OCI-LY7 (cell line): ENCODE results near the gene IQGAP3.

Source experiments
- EZH2phosphoT487 ChIP-seq: fragments of 200-600 bp; sonication (generic); IDR thresholded peaks from 2 replicates; pipeline ENCODE4 v1.6.1; 2018; ENCODE audit warnings: low read depth, borderline replicate concordance, mild to moderate bottlenecking, mixed run types, antibody characterized with exemption, low read length, moderate library complexity, mixed read lengths
- TF ChIP-seq, protein P1 (sequence below): fragments of 200-600 bp; sonication (generic); conservative IDR thresholded peaks from 2 replicates; pipeline ENCODE4 v1.5.1; 2014; ENCODE audit warnings: mild to moderate bottlenecking, antibody characterized with exemption, low read length, moderate library complexity, mixed read lengths

DNA sequence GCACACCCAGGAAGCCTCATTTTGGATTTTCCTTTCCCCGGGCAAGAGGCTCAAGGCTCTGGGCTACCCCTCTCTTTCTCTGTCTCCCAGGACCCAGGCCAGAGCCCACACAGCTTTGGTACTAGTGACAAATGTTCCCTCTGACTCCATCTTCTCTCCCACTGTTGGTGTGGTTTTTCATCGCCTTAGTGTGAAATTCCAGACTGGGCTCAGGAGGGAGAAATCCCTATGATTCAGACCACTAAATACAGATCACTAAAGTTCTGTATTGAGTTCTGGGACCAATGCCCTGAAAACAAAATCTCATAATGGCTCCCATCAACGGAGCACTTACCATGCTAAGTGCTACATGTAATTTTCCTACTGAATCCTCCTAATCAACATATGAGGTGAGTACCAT, 26.1 kb downstream of the IQGAP3 start:
- TF ChIP-seq, protein P1, sequence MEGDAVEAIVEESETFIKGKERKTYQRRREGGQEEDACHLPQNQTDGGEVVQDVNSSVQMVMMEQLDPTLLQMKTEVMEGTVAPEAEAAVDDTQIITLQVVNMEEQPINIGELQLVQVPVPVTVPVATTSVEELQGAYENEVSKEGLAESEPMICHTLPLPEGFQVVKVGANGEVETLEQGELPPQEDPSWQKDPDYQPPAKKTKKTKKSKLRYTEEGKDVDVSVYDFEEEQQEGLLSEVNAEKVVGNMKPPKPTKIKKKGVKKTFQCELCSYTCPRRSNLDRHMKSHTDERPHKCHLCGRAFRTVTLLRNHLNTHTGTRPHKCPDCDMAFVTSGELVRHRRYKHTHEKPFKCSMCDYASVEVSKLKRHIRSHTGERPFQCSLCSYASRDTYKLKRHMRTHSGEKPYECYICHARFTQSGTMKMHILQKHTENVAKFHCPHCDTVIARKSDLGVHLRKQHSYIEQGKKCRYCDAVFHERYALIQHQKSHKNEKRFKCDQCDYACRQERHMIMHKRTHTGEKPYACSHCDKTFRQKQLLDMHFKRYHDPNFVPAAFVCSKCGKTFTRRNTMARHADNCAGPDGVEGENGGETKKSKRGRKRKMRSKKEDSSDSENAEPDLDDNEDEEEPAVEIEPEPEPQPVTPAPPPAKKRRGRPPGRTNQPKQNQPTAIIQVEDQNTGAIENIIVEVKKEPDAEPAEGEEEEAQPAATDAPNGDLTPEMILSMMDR: no peak
- TF ChIP-seq EZH2phosphoT487: no peak
